GM12878 (cell line): ENCODE measurements around the gene TTR. TPM values are rescaled to one million over a fixed set of nuclear protein-coding genes. Genes with fewer than 3 reads are reported as not detected.

Experiments used
- ATAC-seq: fragments of 200-7000 bp; cut with Tn5 transposase; 3 replicates; pipeline ENCODE4 v1.9.1; 2020; ENCODE audit warnings: mild to moderate bottlenecking, moderate library complexity
- BruUV-seq: library from RNA; stranded (reverse); fragments of 400-500 nt; replicated peaks from 2 replicates; lab custom pipeline; 2021; lab: Mats Ljungman, UMichigan
- CTCF ChIA-PET: fragments of 300-600 bp; sonication (Branson Sonifier 250); formaldehyde crosslinking; extraction: SDS; loops from one replicate; lab custom pipeline; 2021; ENCODE audit warnings: inconsistent platforms; lab: Yijun Ruan, JAX
- POLR2A ChIA-PET: fragments of 350-600 bp; formaldehyde crosslinking; extraction: SDS; loops from one replicate; lab custom pipeline; 2021; ENCODE audit warnings: inconsistent platforms; lab: Charles Lee
- RAD21 ChIA-PET: fragments of 300-600 bp; sonication (Branson Sonifier 250); formaldehyde crosslinking; loops from one replicate; lab custom pipeline; 2023; ENCODE audit warnings: antibody characterized with exemption; ENCODE audit not compliant: unreplicated experiment; lab: Charles Lee
- SMC1A ChIA-PET: fragments of 300-600 bp; sonication (Branson Sonifier 250); formaldehyde crosslinking; loops from one replicate; lab custom pipeline; 2023; ENCODE audit not compliant: unreplicated experiment, uncharacterized antibody; lab: Charles Lee
- DNase-seq: peaks from one replicate; pipeline ENCODE4 v3.0.0-alpha.2; 2011; ENCODE audit warnings: low read depth, low spot score
- FAIRE-seq: peaks from 3 replicates; lab custom pipeline; 2011; peaks lifted over from hg19 to GRCh38; lab: Jason Lieb, UNC
- H2AFZ ChIP-seq: 2 replicates; pipeline ENCODE4 v1.6.0; 2011; ENCODE audit warnings: low read depth, low read length, control low read depth; ENCODE audit not compliant: control insufficient read depth
- H3K27ac ChIP-seq: 2 replicates; pipeline ENCODE4 v1.5.1; 2011; ENCODE audit warnings: control low read depth; ENCODE audit not compliant: control insufficient read depth, insufficient read depth
- H3K27me3 ChIP-seq, 2 experiments: replicated peaks in 1 of 2; 2 replicates each; pipeline versions ENCODE4 v1.6.0 to v1.6.1; 2011; ENCODE audit warnings: low read length in 1 of 2; ENCODE audit not compliant: control insufficient read depth in 2 of 2, insufficient read depth in 2 of 2
- H3K36me3 ChIP-seq, 2 experiments: 2 replicates each; pipeline ENCODE4 v1.5.1; 2011; ENCODE audit warnings: low read length in 1 of 2; ENCODE audit not compliant: control insufficient read depth in 2 of 2, insufficient read depth in 2 of 2
- H3K4me1 ChIP-seq: 2 replicates; pipeline ENCODE4 v1.6.1; 2011; ENCODE audit warnings: mild to moderate bottlenecking, low read length, moderate library complexity, mixed read lengths; ENCODE audit not compliant: control insufficient read depth, insufficient read depth
- H3K4me2 ChIP-seq: 2 replicates; pipeline ENCODE4 v1.6.0; 2011; ENCODE audit warnings: control low read depth; ENCODE audit not compliant: control insufficient read depth, insufficient read depth
- H3K4me3 ChIP-seq: fragments of 200-600 bp; sonication (generic); 2 replicates; pipeline ENCODE4 v1.5.1; 2016
- H3K79me2 ChIP-seq: 2 replicates; pipeline ENCODE4 v1.6.0; 2011; ENCODE audit warnings: low read length; ENCODE audit not compliant: control insufficient read depth, insufficient read depth
- H3K9ac ChIP-seq: 2 replicates; pipeline ENCODE4 v1.8.0; 2011; ENCODE audit warnings: low read length, control low read depth, mixed read lengths; ENCODE audit not compliant: control insufficient read depth, insufficient read depth
- H3K9me3 ChIP-seq: replicated peaks from 3 replicates; pipeline ENCODE4 v1.5.1; 2011; ENCODE audit warnings: mild to moderate bottlenecking, low read length; ENCODE audit not compliant: control insufficient read depth, insufficient read depth
- H4K20me1 ChIP-seq: 2 replicates; pipeline ENCODE4 v1.6.0; 2011; ENCODE audit not compliant: control insufficient read depth, insufficient read depth
- ASH2L ChIP-seq: fragments of 300-600, 200-600 bp; sonication (generic); IDR thresholded peaks from 2 replicates; pipeline ENCODE4 v1.6.1; 2017; ENCODE audit warnings: low read depth, mild to moderate bottlenecking, borderline replicate concordance
- BCL11A ChIP-seq: IDR thresholded peaks from 2 replicates; pipeline ENCODE4 v1.6.1; 2011; ENCODE audit warnings: low read depth, low read length
- CBFB ChIP-seq: IDR thresholded peaks from 2 replicates; pipeline ENCODE4 v1.6.1; 2016; ENCODE audit warnings: antibody characterized with exemption, low read depth
- CEBPB ChIP-seq, 2 experiments: fragments of 150-350 bp in 1 of 2; IDR thresholded peaks; 2 replicates each; pipeline ENCODE4 v1.6.1; 2012 to 2014; ENCODE audit warnings: low read depth in 2 of 2, low read length in 2 of 2, borderline replicate concordance in 1 of 2, inconsistent platforms in 1 of 2
- E4F1 ChIP-seq: fragments of 450-650 bp; IDR thresholded peaks from 2 replicates; pipeline ENCODE4 v1.6.1; 2018; ENCODE audit warnings: borderline replicate concordance, mild to moderate bottlenecking; ENCODE audit not compliant: partially characterized antibody
- FOXK2 ChIP-seq: fragments of 450-650 bp; IDR thresholded peaks from 2 replicates; pipeline ENCODE4 v1.6.1; 2017; ENCODE audit warnings: mild to moderate bottlenecking, moderate library complexity
- MXI1 ChIP-seq: fragments of 150-350 bp; IDR thresholded peaks from 2 replicates; pipeline ENCODE4 v1.6.1; 2011; ENCODE audit warnings: low read depth, mild to moderate bottlenecking, inconsistent platforms, low read length, improper control_type of control experiment
- NFXL1 ChIP-seq: fragments of 450-650 bp; IDR thresholded peaks from 2 replicates; pipeline ENCODE4 v1.6.1; 2017; ENCODE audit warnings: antibody characterized with exemption, mild to moderate bottlenecking, borderline replicate concordance
- NR2C1 ChIP-seq: fragments of 450-650 bp; IDR thresholded peaks from 2 replicates; pipeline ENCODE4 v1.6.1; 2017; ENCODE audit warnings: antibody characterized with exemption, mild to moderate bottlenecking, moderate library complexity
- NR2F1 ChIP-seq: fragments of 450-650 bp; conservative IDR thresholded peaks from 2 replicates; pipeline ENCODE4 v1.6.1; 2017; ENCODE audit warnings: mild to moderate bottlenecking
- PRDM15 ChIP-seq: fragments of 450-650 bp; formaldehyde crosslinking; IDR thresholded peaks from 2 replicates; pipeline ENCODE4 v1.4.0; 2020; ENCODE audit warnings: mild to moderate bottlenecking, moderate library complexity
- RAD21 ChIP-seq: IDR thresholded peaks from 2 replicates; pipeline ENCODE4 v1.6.1; 2011; ENCODE audit warnings: mild to moderate bottlenecking, low read depth, low read length, moderate library complexity; ENCODE audit not compliant: insufficient read depth
- RELA ChIP-seq: fragments of 450-650 bp; IDR thresholded peaks from 2 replicates; pipeline ENCODE4 v1.8.0; 2014; ENCODE audit warnings: borderline replicate concordance; ENCODE audit not compliant: partially characterized antibody
- SIN3A ChIP-seq: IDR thresholded peaks from 2 replicates; pipeline ENCODE4 v1.6.1; 2012; ENCODE audit warnings: low read depth, low read length, improper control_type of control experiment
- SKIL ChIP-seq: fragments of 450-650 bp; IDR thresholded peaks from 2 replicates; pipeline ENCODE4 v1.6.1; 2017; ENCODE audit warnings: mild to moderate bottlenecking, low read depth, inconsistent platforms; ENCODE audit not compliant: poor library complexity, severe bottlenecking
- WGBS: methylation state at CpG from one replicate; pipeline ENCODE4 v1.1.6; 2016; ENCODE audit warnings: low lambda C conversion rate; ENCODE audit not compliant: insufficient replicate concordance, insufficient coverage; ENCODE audit errors: missing lambda C conversion rate; 5-methylcytosine and 5-hydroxymethylcytosine counted together
- in situ Hi-C: fragments of 300-500 bp; cut with MboI; formaldehyde crosslinking; loops from 9 replicates; pipeline ENCODE4 v1.14.3; 2018; ENCODE audit warnings: mixed read lengths
- intact Hi-C: fragments of 100-400 bp; cut with micrococcal nuclease; formaldehyde crosslinking; loops from one replicate; pipeline ENCODE4 v1.14.2; 2022; ENCODE audit not compliant: unreplicated experiment
- polyA plus RNA-seq, 11 experiments: library from polyadenylated mRNA; depleted of rRNA in 4 of 11; unstranded in 6 of 11; stranded (reverse) in 5 of 11; fragments of >200 nt; fragmentation: Nextera tagmentation in 4 of 11; fragmentation: Illumina TruSeq in 1 of 11; extraction: Ambion mirVana in 4 of 11; extraction: Trizol in 1 of 11; gene quantifications; 1 replicate in 1 of 11; 2 replicates in 10 of 11; pipeline versions ENCODE4 v1.2.1 to v1.2.3, GENCODE V29; 2011 to 2016; ENCODE audit warnings: inconsistent platforms in 2 of 11, missing spikeins in 2 of 11, low read depth in 1 of 11
- total RNA-seq, 4 experiments: library from RNA; depleted of rRNA in 3 of 4; stranded (reverse); fragments of >200 nt in 3 of 4; fragmentation: Illumina TruSeq in 1 of 4; extraction: Trizol in 1 of 4; gene quantifications; 2 replicates each; pipeline versions ENCODE4 v1.2.1 to v1.2.3, GENCODE V29; 2013 to 2021

Gene TTR
- total and polyA plus RNA-seq, 10 of the 15 experiments (the other 5 are each of a cell fraction or from before 2014, with no cell fraction given), result 0.05 to 1.2 TPM; not detected in 8

GRCh38 chr18:31637445-31637844 lies 45.8 kb downstream of the TTR start (continued):
- no peak for TF ChIP-seq E4F1

- CTCF ChIA-PET, result no interaction called here
- Histone ChIP-seq H2AFZ (no peak overlapping the region), H3K4me3 (no peak overlapping the region), H3K27me3 (no peaks in the 10 kb centered on the region), H3K9me3 (no peaks in the 10 kb centered on the region; the same call in 2 of the 3 replicates), H3K36me3 (peaks cover 0 to 5% of the 10 kb centered on the region in 2 experiments; a peak in 1 of 4 replicates), H3K4me1 (peaks cover 32% of the 10 kb centered on the region), H3K79me2 (peaks cover 22% of the 10 kb centered on the region), H3K27ac (no peak overlapping the region), H3K4me2 (no peak overlapping the region), H4K20me1 (no peaks in the 10 kb centered on the region), H3K9ac (no peak overlapping the region)
- 99% methylated on average over 4 of the region's 4 CpGs for WGBS
- RAD21 ChIA-PET, result no interaction called here
- ATAC-seq, result no peak
- in situ Hi-C loops (no loop called here), intact Hi-C loops (no loop called here)
- SMC1A ChIA-PET, result interaction anchor here (1.1 to 8.9 kb wide), 3 partner anchors 8 to 25 kb away, joined by 3 to 81 read pairs (median 12); no protein-coding TSS in a partner anchor
- FAIRE-seq, result no peak
- no TSS peak for BruUV-seq
- no peak for TF ChIP-seq RAD21
- no peak for TF ChIP-seq NR2F1
- TF ChIP-seq CEBPB (IDR thresholded peaks at IDR 0.05; ENCODE audit: borderline replicate concordance in 1 of 2, low read depth in 2 of 2, low read length in 2 of 2), result no peak
- TF ChIP-seq NR2C1, result no peak
- TF ChIP-seq PRDM15 (CRISPR knock-in tag), result no peak
- TF ChIP-seq FOXK2, result no peak
- no peak for TF ChIP-seq SIN3A
- TF ChIP-seq CBFB, result no peak
- no peak for TF ChIP-seq RELA
- TF ChIP-seq ASH2L, result no peak
- no peak for TF ChIP-seq MXI1
- no peak for TF ChIP-seq BCL11A
- TF ChIP-seq SKIL, result no peak
- TF ChIP-seq NFXL1, result no peak
- POLR2A ChIA-PET, result interaction anchor here (1.0 to 1.4 kb wide), 2 partner anchors 10 to 11 kb away, joined by 4 read pairs; no protein-coding TSS in a partner anchor
- no peak for DNase-seq
Measured at GRCh38 chr18:31643003-31643402, 51.3 kb downstream of the TTR start.
